Measurements from ENCODE around the gene INPP5A. TPM values are rescaled to one million over a fixed set of nuclear protein-coding genes. Genes with fewer than 3 reads are reported as not detected.
"Not testable (repeated sequence)": the region's sequence is repeated elsewhere in the genome, so short reads cannot be mapped to it uniquely, and the experiment has no call there.

The INPP5A gene
- polyA plus RNA-seq (ENCODE audit: insufficient read length in 3 of 3): 10 to 100 TPM; 31.5 to 35.4 (median 33.1) TPM
- long read RNA-seq, donor 1, transcript INPP5A-203 (16 exons, 2,967 nt): major isoform, 9 of 66 reads
- long read RNA-seq, donor 1, partial matches to known transcripts: 57 of 66 reads
- long read RNA-seq, donor 1, other reads (novel, unspliced or antisense): 0 of 66 reads
- long read RNA-seq, donor 2, partial matches to known transcripts: 65 of 69 reads
- long read RNA-seq, donor 2, other reads (novel, unspliced or antisense): 0 of 69 reads
- long read RNA-seq, donor 3, transcript INPP5A-203 (16 exons, 2,967 nt): major isoform, 7 of 7 reads
- long read RNA-seq, donor 3, partial matches to known transcripts: 0 of 7 reads
- long read RNA-seq, donor 3, other reads (novel, unspliced or antisense): 0 of 7 reads
- long read RNA-seq, donor 4, transcript INPP5A-203 (16 exons, 2,967 nt): major isoform, 5 of 5 reads
- long read RNA-seq, donor 4, partial matches to known transcripts: 0 of 5 reads
- long read RNA-seq, donor 4, other reads (novel, unspliced or antisense): 0 of 5 reads
- long read RNA-seq, donor 5, partial matches to known transcripts: 0 of 4 reads
- long read RNA-seq, donor 5, other reads (novel, unspliced or antisense): 0 of 4 reads
- long read RNA-seq, donor 6, partial matches to known transcripts: 0 of 4 reads
- long read RNA-seq, donor 6, other reads (novel, unspliced or antisense): 0 of 4 reads
- long read RNA-seq, donor 7, transcript INPP5A-203 (16 exons, 2,967 nt): major isoform, 12 of 12 reads
- long read RNA-seq, donor 7, partial matches to known transcripts: 0 of 12 reads
- long read RNA-seq, donor 7, other reads (novel, unspliced or antisense): 0 of 12 reads
- long read RNA-seq, donor 8, transcript INPP5A-203 (16 exons, 2,967 nt): major isoform, 5 of 5 reads
- long read RNA-seq, donor 8, partial matches to known transcripts: 0 of 5 reads
- long read RNA-seq, donor 8, other reads (novel, unspliced or antisense): 0 of 5 reads
- long read RNA-seq, donor 9, partial matches to known transcripts: 0 of 4 reads
- long read RNA-seq, donor 9, other reads (novel, unspliced or antisense): 0 of 4 reads
- long read RNA-seq, donor 10, transcript INPP5A-203 (16 exons, 2,967 nt): major isoform, 6 of 12 reads
- long read RNA-seq, donor 10, partial matches to known transcripts: 6 of 12 reads
- long read RNA-seq, donor 10, other reads (novel, unspliced or antisense): 0 of 12 reads
- long read RNA-seq, donor 11, partial matches to known transcripts: 0 of 3 reads
- long read RNA-seq, donor 11, other reads (novel, unspliced or antisense): 0 of 3 reads
- long read RNA-seq, donor 12, transcript INPP5A-203 (16 exons, 2,967 nt): major isoform, 8 of 8 reads
- long read RNA-seq, donor 12, partial matches to known transcripts: 0 of 8 reads
- long read RNA-seq, donor 12, other reads (novel, unspliced or antisense): 0 of 8 reads
- long read RNA-seq, donor 13, partial matches to known transcripts: 0 of 2 reads
- long read RNA-seq, donor 13, other reads (novel, unspliced or antisense): 0 of 2 reads
- long read RNA-seq, donor 14: 0 reads
- long read RNA-seq, donor 15, transcript INPP5A-203 (16 exons, 2,967 nt): major isoform, 6 of 6 reads
- long read RNA-seq, donor 15, partial matches to known transcripts: 0 of 6 reads
- long read RNA-seq, donor 15, other reads (novel, unspliced or antisense): 0 of 6 reads
- long read RNA-seq, donor 16, partial matches to known transcripts: 41 of 46 reads
- long read RNA-seq, donor 16, other reads (novel, unspliced or antisense): 0 of 46 reads

- DNase-seq: no peak
Measured at GRCh38 chr10:132537684-132538001, at the start of gene INPP5A. INPP5A (plus strand) TSS chr10:132537787; CDS start chr10:132538097, 310 bp downstream.

GRCh38 chr10:132488231-132488821 is 49.3 kb upstream of the INPP5A start:
- DNase-seq: no peak

- no peak for DNase-seq
Measured at GRCh38 chr10:132489053-132489703, 48.4 kb upstream of the INPP5A start.

- no peak for DNase-seq
Measured at GRCh38 chr10:132489704-132490534, 47.7 kb upstream of the INPP5A start.

GRCh38 chr10:132491534-132491933 is 46.1 kb upstream of the INPP5A start:
- DNase-seq: not testable (repeated sequence)

- DNase-seq: no peak
Measured at GRCh38 chr10:132492323-132493025, 45.1 kb upstream of the INPP5A start.

- no peak for DNase-seq
Measured at GRCh38 chr10:132493246-132493755, 44.3 kb upstream of the INPP5A start.

GRCh38 chr10:132493756-132494290 is 43.8 kb upstream of the INPP5A start:
- no peak for DNase-seq

GRCh38 chr10:132494866-132495630 is 42.5 kb upstream of the INPP5A start:
- DNase-seq: no peak

- no peak for DNase-seq
Measured at GRCh38 chr10:132496360-132497062, 41.1 kb upstream of the INPP5A start.

- DNase-seq: no peak
Measured at GRCh38 chr10:132497063-132497680, 40.4 kb upstream of the INPP5A start.

- DNase-seq: no peak
Measured at GRCh38 chr10:132497861-132498561, 39.6 kb upstream of the INPP5A start.

- DNase-seq: no peak
Measured at GRCh38 chr10:132498562-132499366, 38.8 kb upstream of the INPP5A start.

GRCh38 chr10:132499367-132499685 is 38.3 kb upstream of the INPP5A start:
- no peak for DNase-seq
